GM23338 (cell line): ENCODE measurements around the gene GPR25. TPM values are rescaled to one million over a fixed set of nuclear protein-coding genes. Genes with fewer than 3 reads are reported as not detected.

Experiments used
- ATAC-seq: fragments of 200-7000 bp; cut with Tn5 transposase; 3 replicates; pipeline ENCODE4 v1.9.1; 2020
- DNase-seq: peaks from one replicate; pipeline ENCODE4 v3.0.0-alpha.2; 2015; ENCODE audit warnings: low spot score
- H2AFZ ChIP-seq: fragments of 200-600 bp; sonication (generic); 2 replicates; pipeline ENCODE4 v1.8.0; 2016; ENCODE audit warnings: antibody characterized with exemption, mild to moderate bottlenecking, moderate library complexity
- H3F3A ChIP-seq: fragments of 200-600 bp; sonication (generic); replicated peaks from 2 replicates; pipeline ENCODE4 v1.8.0; 2017; ENCODE audit warnings: antibody characterized with exemption, mixed run types, low read depth
- H3K27ac ChIP-seq: fragments of 200-600 bp; sonication (generic); 2 replicates; pipeline ENCODE4 v1.6.1; 2016; ENCODE audit warnings: low read depth
- H3K27me3 ChIP-seq: fragments of 200-600 bp; sonication (generic); 2 replicates; pipeline ENCODE4 v1.8.0; 2016; ENCODE audit warnings: mild to moderate bottlenecking, mixed run types, moderate library complexity; ENCODE audit not compliant: insufficient read depth
- H3K36me3 ChIP-seq: fragments of 200-600 bp; sonication (generic); 2 replicates; pipeline ENCODE4 v1.8.0; 2016; ENCODE audit warnings: mild to moderate bottlenecking; ENCODE audit not compliant: insufficient read depth
- H3K4me1 ChIP-seq: fragments of 200-600 bp; sonication (generic); 2 replicates; pipeline ENCODE4 v1.8.0; 2016; ENCODE audit warnings: mild to moderate bottlenecking, moderate library complexity; ENCODE audit not compliant: insufficient read depth
- H3K4me2 ChIP-seq: fragments of 200-600 bp; sonication (generic); 2 replicates; pipeline ENCODE4 v1.7.1; 2017; ENCODE audit warnings: mixed run types
- H3K4me3 ChIP-seq: fragments of 200-600 bp; sonication (generic); 2 replicates; pipeline ENCODE4 v1.6.1; 2016; ENCODE audit warnings: mixed run types
- H3K79me2 ChIP-seq: fragments of 200-600 bp; sonication (generic); replicated peaks from 2 replicates; pipeline ENCODE4 v1.8.0; 2017; ENCODE audit warnings: mild to moderate bottlenecking; ENCODE audit not compliant: insufficient read depth
- H3K9me2 ChIP-seq: fragments of 200-600 bp; sonication (generic); 2 replicates; pipeline ENCODE4 v1.8.0; 2017; ENCODE audit not compliant: insufficient read depth
- H4K20me1 ChIP-seq: fragments of 200-600 bp; sonication (generic); replicated peaks from 2 replicates; pipeline ENCODE4 v1.8.0; 2017; ENCODE audit warnings: mild to moderate bottlenecking; ENCODE audit not compliant: insufficient read depth
- H3K27ac Mint-ChIP-seq: 2 replicates; pipeline ENCODE4 v1.8.0; 2020; ENCODE audit warnings: inconsistent platforms, mild to moderate bottlenecking, moderate library complexity, mixed read lengths
- H3K27me3 Mint-ChIP-seq: 3 replicates; pipeline ENCODE4 v1.8.0; 2022; ENCODE audit warnings: low read depth, mild to moderate bottlenecking, moderate library complexity, mixed read lengths, inconsistent platforms; ENCODE audit not compliant: insufficient read depth, poor library complexity
- H3K36me3 Mint-ChIP-seq: 3 replicates; pipeline ENCODE4 v1.8.0; 2021; ENCODE audit warnings: low read depth, mild to moderate bottlenecking, inconsistent platforms, moderate library complexity, mixed read lengths
- H3K4me1 Mint-ChIP-seq: 3 replicates; pipeline ENCODE4 v1.8.0; 2020; ENCODE audit warnings: mild to moderate bottlenecking, inconsistent platforms, mixed read lengths
- H3K4me3 Mint-ChIP-seq: 3 replicates; pipeline ENCODE4 v1.8.0; 2021; ENCODE audit warnings: moderate library complexity, mild to moderate bottlenecking, inconsistent platforms, mixed read lengths
- H3K9me3 Mint-ChIP-seq: 3 replicates; pipeline ENCODE4 v1.8.0; 2020; ENCODE audit warnings: moderate library complexity, mild to moderate bottlenecking, inconsistent platforms, mixed read lengths
- CREB1 ChIP-seq: fragments of 250-450 bp; sonication (Bioruptor Pico); IDR thresholded peaks from 2 replicates; pipeline ENCODE4 v1.5.0; 2020; ENCODE audit warnings: low read depth, mild to moderate bottlenecking, moderate library complexity
- EZH2 ChIP-seq: fragments of 200-600 bp; sonication (generic); IDR thresholded peaks from one replicate; pipeline ENCODE4 v1.8.0; 2017; ENCODE audit warnings: antibody characterized with exemption, mild to moderate bottlenecking, low read depth; ENCODE audit not compliant: unreplicated experiment
- EZH2phosphoT487 ChIP-seq: fragments of 200-600 bp; sonication (generic); IDR thresholded peaks from one replicate; pipeline ENCODE4 v1.8.1; 2018; ENCODE audit warnings: antibody characterized with exemption; ENCODE audit not compliant: unreplicated experiment
- NANOG ChIP-seq: IDR thresholded peaks from 2 replicates; pipeline ENCODE4 v1.6.1; 2016; ENCODE audit warnings: antibody characterized with exemption, borderline replicate concordance
- POLR2AphosphoS5 ChIP-seq: IDR thresholded peaks from 2 replicates; pipeline ENCODE4 v1.6.1; 2016; ENCODE audit warnings: antibody characterized with exemption, low read depth
- STAT1 ChIP-seq: IDR thresholded peaks from one replicate; pipeline ENCODE4 v1.6.1; 2016; ENCODE audit warnings: antibody characterized with exemption; ENCODE audit not compliant: unreplicated experiment
- ZNF114 ChIP-seq: fragments of 250-450 bp; sonication (Bioruptor Pico); IDR thresholded peaks from 2 replicates; pipeline ENCODE4 v1.5.0; 2020; ENCODE audit warnings: mild to moderate bottlenecking, moderate library complexity
- ZNF331 ChIP-seq: fragments of 250-450 bp; sonication (Bioruptor Pico); IDR thresholded peaks from 2 replicates; pipeline ENCODE4 v1.5.0; 2020; ENCODE audit warnings: low read depth, mild to moderate bottlenecking, moderate library complexity
- polyA plus RNA-seq: library from polyadenylated mRNA; unstranded; fragments of >200 nt; fragmentation: Nextera tagmentation; extraction: Ambion mirVana; gene quantifications from 2 replicates; pipeline ENCODE4 v1.2.1, GENCODE V29; 2016
- total RNA-seq: library from RNA; depleted of rRNA; stranded (reverse); fragments of >200 nt; shearing (Covaris generic); gene quantifications from 2 replicates; pipeline ENCODE4 v1.2.3, GENCODE V29; 2014
- TF ChIP-seq, protein P1 (sequence below): fragments of 250-450 bp; sonication (Bioruptor Pico); IDR thresholded peaks from 2 replicates; pipeline ENCODE4 v1.5.0; 2020; ENCODE audit warnings: mild to moderate bottlenecking, moderate library complexity
- TF ChIP-seq, protein P2 (sequence below): IDR thresholded peaks from one replicate; pipeline ENCODE4 v1.6.1; 2018; ENCODE audit warnings: antibody characterized with exemption; ENCODE audit not compliant: unreplicated experiment
- TF ChIP-seq, protein P3 (sequence below), 2 experiments: fragments of 200-600 bp in 1 of 2; sonication (generic) in 1 of 2; conservative IDR thresholded peaks; 2 replicates each; pipeline versions ENCODE4 v1.5.1 to v1.6.1; 2016 to 2017; ENCODE audit warnings: antibody characterized with exemption in 2 of 2, low read depth in 2 of 2, mild to moderate bottlenecking in 2 of 2, moderate library complexity in 1 of 2
- TF ChIP-seq, protein P4 (sequence below): IDR thresholded peaks from 2 replicates; pipeline ENCODE4 v1.6.1; 2016; ENCODE audit warnings: antibody characterized with exemption

Gene GPR25
- total and polyA plus RNA-seq, 2 experiments from 2014 or later = not detected

DNA sequence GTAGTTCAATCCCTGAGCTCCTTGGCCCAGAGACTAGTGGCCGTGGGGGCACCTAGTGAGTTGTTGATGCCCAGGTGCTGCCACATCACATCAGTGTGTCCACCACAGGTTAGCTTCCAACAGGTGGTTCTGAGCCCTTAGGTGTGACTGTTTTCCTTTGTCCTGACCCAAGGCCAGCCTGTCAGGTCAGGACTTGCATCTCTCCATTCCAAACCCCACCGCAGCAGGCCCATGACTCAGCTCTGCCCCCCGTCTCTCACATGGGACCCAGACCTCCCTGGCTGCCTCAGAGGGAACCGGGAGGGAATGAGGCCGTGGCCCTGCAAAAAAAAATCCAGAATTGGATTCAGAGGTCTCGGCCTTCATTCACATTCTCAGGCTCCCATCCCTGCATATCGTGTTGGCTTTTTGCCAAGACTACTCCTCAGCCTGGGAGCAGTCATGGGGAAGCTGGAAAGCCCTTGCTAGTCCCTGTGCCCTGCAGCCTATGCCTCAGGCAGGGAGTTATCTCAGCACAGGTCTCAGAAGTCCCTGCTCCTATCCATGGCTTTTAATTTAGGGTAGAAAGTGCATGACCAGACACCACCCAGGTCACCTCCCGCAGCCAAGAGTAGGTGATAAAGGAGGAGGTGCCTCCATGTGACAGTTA lies 29.1 kb downstream of the GPR25 start (continued):
- no peak for TF ChIP-seq ZNF114 (CRISPR knock-in tag)
- no peak for TF ChIP-seq STAT1
- no peak for TF ChIP-seq EZH2phosphoT487

DNA sequence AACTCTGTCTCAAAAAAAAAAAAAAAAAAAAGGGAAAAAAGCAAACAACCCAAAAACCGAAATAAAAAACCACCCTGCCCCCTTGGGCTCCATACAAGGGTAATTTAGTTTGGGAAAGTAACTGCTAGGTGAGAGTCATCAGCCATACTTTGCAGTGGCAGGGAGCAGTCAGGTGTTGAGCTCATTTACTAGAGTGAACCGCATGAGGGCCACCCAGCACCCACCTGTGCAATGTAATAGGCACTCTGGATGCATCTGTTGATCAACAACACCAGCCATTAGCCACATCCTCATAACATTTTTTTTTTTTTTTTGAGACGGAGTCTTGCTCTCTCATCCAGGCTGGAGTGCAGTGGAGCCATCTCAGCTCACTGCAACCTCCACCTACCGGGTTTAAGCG lies 31.0 kb downstream of the GPR25 start:
- H3K79me2 ChIP-seq = no peaks in the 10 kb centered on the region
- Mint-ChIP-seq H3K27me3 (peaks cover 9% of the 10 kb centered on the region), H3K9me3 (no peaks in the 10 kb centered on the region), H3K4me1 (no peaks in the 10 kb centered on the region; the same call in 2 of the 3 replicates), H3K27ac (no peak overlapping the region), H3K4me3 (no peak overlapping the region), H3K36me3 (peaks cover 69% of the 10 kb centered on the region)
- H3K4me1 ChIP-seq = no peaks in the 10 kb centered on the region
- peaks cover 7% of the 10 kb centered on the region; the same call in 1 of the 2 replicates for H3K36me3 ChIP-seq
- no peaks in the 10 kb centered on the region; the same call in 1 of the 2 replicates for H4K20me1 ChIP-seq
- H3K27me3 ChIP-seq = no peaks in the 10 kb centered on the region
- H3K4me2 ChIP-seq = no peak overlapping the region
- no peaks in the 10 kb centered on the region for H3K9me2 ChIP-seq
- ATAC-seq (no peak), DNase-seq (no peak)
- H2AFZ ChIP-seq = no peak overlapping the region
- no peaks in the 10 kb centered on the region for H3F3A ChIP-seq
- H3K27ac ChIP-seq = no peak overlapping the region
- no peak overlapping the region for H3K4me3 ChIP-seq
- TF ChIP-seq, protein P1, sequence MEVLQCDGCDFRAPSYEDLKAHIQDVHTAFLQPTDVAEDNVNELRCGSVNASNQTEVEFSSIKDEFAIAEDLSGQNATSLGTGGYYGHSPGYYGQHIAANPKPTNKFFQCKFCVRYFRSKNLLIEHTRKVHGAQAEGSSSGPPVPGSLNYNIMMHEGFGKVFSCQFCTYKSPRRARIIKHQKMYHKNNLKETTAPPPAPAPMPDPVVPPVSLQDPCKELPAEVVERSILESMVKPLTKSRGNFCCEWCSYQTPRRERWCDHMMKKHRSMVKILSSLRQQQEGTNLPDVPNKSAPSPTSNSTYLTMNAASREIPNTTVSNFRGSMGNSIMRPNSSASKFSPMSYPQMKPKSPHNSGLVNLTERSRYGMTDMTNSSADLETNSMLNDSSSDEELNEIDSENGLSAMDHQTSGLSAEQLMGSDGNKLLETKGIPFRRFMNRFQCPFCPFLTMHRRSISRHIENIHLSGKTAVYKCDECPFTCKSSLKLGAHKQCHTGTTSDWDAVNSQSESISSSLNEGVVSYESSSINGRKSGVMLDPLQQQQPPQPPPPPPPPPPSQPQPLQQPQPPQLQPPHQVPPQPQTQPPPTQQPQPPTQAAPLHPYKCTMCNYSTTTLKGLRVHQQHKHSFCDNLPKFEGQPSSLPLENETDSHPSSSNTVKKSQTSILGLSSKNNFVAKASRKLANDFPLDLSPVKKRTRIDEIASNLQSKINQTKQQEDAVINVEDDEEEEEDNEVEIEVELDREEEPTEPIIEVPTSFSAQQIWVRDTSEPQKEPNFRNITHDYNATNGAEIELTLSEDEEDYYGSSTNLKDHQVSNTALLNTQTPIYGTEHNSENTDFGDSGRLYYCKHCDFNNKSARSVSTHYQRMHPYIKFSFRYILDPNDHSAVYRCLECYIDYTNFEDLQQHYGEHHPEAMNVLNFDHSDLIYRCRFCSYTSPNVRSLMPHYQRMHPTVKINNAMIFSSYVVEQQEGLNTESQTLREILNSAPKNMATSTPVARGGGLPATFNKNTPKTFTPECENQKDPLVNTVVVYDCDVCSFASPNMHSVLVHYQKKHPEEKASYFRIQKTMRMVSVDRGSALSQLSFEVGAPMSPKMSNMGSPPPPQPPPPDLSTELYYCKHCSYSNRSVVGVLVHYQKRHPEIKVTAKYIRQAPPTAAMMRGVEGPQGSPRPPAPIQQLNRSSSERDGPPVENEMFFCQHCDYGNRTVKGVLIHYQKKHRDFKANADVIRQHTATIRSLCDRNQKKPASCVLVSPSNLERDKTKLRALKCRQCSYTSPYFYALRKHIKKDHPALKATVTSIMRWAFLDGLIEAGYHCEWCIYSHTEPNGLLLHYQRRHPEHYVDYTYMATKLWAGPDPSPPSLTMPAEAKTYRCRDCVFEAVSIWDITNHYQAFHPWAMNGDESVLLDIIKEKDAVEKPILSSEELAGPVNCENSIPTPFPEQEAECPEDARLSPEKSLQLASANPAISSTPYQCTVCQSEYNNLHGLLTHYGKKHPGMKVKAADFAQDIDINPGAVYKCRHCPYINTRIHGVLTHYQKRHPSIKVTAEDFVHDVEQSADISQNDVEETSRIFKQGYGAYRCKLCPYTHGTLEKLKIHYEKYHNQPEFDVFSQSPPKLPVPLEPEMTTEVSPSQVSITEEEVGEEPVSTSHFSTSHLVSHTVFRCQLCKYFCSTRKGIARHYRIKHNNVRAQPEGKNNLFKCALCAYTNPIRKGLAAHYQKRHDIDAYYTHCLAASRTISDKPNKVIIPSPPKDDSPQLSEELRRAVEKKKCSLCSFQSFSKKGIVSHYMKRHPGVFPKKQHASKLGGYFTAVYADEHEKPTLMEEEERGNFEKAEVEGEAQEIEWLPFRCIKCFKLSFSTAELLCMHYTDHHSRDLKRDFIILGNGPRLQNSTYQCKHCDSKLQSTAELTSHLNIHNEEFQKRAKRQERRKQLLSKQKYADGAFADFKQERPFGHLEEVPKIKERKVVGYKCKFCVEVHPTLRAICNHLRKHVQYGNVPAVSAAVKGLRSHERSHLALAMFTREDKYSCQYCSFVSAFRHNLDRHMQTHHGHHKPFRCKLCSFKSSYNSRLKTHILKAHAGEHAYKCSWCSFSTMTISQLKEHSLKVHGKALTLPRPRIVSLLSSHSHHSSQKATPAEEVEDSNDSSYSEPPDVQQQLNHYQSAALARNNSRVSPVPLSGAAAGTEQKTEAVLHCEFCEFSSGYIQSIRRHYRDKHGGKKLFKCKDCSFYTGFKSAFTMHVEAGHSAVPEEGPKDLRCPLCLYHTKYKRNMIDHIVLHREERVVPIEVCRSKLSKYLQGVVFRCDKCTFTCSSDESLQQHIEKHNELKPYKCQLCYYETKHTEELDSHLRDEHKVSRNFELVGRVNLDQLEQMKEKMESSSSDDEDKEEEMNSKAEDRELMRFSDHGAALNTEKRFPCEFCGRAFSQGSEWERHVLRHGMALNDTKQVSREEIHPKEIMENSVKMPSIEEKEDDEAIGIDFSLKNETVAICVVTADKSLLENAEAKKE (CRISPR knock-in tag) = no peak
- TF ChIP-seq EZH2 = no peak
- TF ChIP-seq EZH2phosphoT487 = no peak
- TF ChIP-seq, protein P2, sequence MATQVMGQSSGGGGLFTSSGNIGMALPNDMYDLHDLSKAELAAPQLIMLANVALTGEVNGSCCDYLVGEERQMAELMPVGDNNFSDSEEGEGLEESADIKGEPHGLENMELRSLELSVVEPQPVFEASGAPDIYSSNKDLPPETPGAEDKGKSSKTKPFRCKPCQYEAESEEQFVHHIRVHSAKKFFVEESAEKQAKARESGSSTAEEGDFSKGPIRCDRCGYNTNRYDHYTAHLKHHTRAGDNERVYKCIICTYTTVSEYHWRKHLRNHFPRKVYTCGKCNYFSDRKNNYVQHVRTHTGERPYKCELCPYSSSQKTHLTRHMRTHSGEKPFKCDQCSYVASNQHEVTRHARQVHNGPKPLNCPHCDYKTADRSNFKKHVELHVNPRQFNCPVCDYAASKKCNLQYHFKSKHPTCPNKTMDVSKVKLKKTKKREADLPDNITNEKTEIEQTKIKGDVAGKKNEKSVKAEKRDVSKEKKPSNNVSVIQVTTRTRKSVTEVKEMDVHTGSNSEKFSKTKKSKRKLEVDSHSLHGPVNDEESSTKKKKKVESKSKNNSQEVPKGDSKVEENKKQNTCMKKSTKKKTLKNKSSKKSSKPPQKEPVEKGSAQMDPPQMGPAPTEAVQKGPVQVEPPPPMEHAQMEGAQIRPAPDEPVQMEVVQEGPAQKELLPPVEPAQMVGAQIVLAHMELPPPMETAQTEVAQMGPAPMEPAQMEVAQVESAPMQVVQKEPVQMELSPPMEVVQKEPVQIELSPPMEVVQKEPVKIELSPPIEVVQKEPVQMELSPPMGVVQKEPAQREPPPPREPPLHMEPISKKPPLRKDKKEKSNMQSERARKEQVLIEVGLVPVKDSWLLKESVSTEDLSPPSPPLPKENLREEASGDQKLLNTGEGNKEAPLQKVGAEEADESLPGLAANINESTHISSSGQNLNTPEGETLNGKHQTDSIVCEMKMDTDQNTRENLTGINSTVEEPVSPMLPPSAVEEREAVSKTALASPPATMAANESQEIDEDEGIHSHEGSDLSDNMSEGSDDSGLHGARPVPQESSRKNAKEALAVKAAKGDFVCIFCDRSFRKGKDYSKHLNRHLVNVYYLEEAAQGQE = no peak
- TF ChIP-seq POLR2AphosphoS5 = no peak
- TF ChIP-seq STAT1 = no peak
- no peak for TF ChIP-seq ZNF331 (CRISPR knock-in tag)
- TF ChIP-seq NANOG = no peak
- TF ChIP-seq CREB1 (CRISPR knock-in tag) = no peak
- TF ChIP-seq, protein P3, sequence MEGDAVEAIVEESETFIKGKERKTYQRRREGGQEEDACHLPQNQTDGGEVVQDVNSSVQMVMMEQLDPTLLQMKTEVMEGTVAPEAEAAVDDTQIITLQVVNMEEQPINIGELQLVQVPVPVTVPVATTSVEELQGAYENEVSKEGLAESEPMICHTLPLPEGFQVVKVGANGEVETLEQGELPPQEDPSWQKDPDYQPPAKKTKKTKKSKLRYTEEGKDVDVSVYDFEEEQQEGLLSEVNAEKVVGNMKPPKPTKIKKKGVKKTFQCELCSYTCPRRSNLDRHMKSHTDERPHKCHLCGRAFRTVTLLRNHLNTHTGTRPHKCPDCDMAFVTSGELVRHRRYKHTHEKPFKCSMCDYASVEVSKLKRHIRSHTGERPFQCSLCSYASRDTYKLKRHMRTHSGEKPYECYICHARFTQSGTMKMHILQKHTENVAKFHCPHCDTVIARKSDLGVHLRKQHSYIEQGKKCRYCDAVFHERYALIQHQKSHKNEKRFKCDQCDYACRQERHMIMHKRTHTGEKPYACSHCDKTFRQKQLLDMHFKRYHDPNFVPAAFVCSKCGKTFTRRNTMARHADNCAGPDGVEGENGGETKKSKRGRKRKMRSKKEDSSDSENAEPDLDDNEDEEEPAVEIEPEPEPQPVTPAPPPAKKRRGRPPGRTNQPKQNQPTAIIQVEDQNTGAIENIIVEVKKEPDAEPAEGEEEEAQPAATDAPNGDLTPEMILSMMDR (conservative IDR thresholded peaks at IDR 0.05; ENCODE audit: low read depth in 2 of 2) = no peak
- TF ChIP-seq ZNF114 (CRISPR knock-in tag) = no peak
- TF ChIP-seq, protein P4, sequence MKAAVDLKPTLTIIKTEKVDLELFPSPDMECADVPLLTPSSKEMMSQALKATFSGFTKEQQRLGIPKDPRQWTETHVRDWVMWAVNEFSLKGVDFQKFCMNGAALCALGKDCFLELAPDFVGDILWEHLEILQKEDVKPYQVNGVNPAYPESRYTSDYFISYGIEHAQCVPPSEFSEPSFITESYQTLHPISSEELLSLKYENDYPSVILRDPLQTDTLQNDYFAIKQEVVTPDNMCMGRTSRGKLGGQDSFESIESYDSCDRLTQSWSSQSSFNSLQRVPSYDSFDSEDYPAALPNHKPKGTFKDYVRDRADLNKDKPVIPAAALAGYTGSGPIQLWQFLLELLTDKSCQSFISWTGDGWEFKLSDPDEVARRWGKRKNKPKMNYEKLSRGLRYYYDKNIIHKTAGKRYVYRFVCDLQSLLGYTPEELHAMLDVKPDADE = no peak
